ENCODE data around the gene IGF2R. TPM values are rescaled to one million over a fixed set of nuclear protein-coding genes. Genes with fewer than 3 reads are reported as not detected.
"Not testable (repeated sequence)": the region's sequence is repeated elsewhere in the genome, so short reads cannot be mapped to it uniquely, and the experiment has no call there.

The IGF2R gene
- total RNA-seq, 1 experiment from 2014 or later: 31.5 TPM

GRCh38 chr6:160122744-160123143 lies 153.9 kb downstream of the IGF2R start:
- CTCF ChIA-PET: no interaction called here
- no peak for ATAC-seq

DNA sequence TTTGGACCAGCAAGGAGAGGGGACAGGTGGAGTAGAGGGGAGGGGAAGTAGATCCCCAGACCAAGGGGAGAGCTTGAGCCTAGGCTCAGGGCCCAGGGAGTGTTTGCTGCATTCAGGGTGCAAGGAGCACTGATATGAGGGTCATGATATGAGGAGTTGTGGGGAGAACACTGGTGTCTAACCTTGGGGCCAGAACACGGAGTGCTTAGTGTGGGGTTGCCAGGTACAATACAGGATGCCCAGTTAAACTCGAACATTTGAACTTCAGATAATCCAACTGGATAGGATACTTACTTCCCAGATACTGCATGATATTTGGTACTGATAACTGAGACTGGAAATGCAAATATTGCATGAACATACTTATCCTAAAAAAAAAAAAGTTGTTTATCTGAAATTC lies 155.1 kb downstream of the IGF2R start:
- H2AFZ ChIP-seq (ENCODE audit: low read length): no peak overlapping the region
- no peaks in the 10 kb centered on the region for H3K4me1 ChIP-seq (ENCODE audit: insufficient read depth, low read length)
- H3F3A ChIP-seq (ENCODE audit: low read length, unreplicated experiment): no peaks in the 10 kb centered on the region
- H3K27ac ChIP-seq (ENCODE audit: low read length): no peak overlapping the region
- H3K9ac ChIP-seq (ENCODE audit: low read length): no peak overlapping the region
- no peaks in the 10 kb centered on the region for H3K27me3 ChIP-seq (ENCODE audit: low read length)
- no peaks in the 10 kb centered on the region for H3K79me2 ChIP-seq (ENCODE audit: low read length)
- no peak overlapping the region for H3K4me2 ChIP-seq (ENCODE audit: low read length)
- TF ChIP-seq EZH2phosphoT487 (IDR thresholded peaks at IDR 0.05; ENCODE audit: borderline replicate concordance, low read length) (no peak), EZH2 (IDR thresholded peaks at IDR 0.05; ENCODE audit: low read length, unreplicated experiment) (no peak)
- TF ChIP-seq, protein P1, sequence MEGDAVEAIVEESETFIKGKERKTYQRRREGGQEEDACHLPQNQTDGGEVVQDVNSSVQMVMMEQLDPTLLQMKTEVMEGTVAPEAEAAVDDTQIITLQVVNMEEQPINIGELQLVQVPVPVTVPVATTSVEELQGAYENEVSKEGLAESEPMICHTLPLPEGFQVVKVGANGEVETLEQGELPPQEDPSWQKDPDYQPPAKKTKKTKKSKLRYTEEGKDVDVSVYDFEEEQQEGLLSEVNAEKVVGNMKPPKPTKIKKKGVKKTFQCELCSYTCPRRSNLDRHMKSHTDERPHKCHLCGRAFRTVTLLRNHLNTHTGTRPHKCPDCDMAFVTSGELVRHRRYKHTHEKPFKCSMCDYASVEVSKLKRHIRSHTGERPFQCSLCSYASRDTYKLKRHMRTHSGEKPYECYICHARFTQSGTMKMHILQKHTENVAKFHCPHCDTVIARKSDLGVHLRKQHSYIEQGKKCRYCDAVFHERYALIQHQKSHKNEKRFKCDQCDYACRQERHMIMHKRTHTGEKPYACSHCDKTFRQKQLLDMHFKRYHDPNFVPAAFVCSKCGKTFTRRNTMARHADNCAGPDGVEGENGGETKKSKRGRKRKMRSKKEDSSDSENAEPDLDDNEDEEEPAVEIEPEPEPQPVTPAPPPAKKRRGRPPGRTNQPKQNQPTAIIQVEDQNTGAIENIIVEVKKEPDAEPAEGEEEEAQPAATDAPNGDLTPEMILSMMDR (conservative IDR thresholded peaks at IDR 0.05; ENCODE audit: low read depth, low read length): no peak
- no peaks in the 10 kb centered on the region for H3K9me3 ChIP-seq (ENCODE audit: low read length)
- H4K20me1 ChIP-seq (ENCODE audit: low read length): no peaks in the 10 kb centered on the region
- H3K36me3 ChIP-seq (ENCODE audit: low read depth, low read length): no peaks in the 10 kb centered on the region
- H3K9me2 ChIP-seq (replicated peaks; ENCODE audit: low read length): no peaks in the 10 kb centered on the region
- no peak overlapping the region for H3K4me3 ChIP-seq (ENCODE audit: low read length)
- POLR2A ChIA-PET (ENCODE audit: unreplicated experiment): no interaction called here
- no peak for ATAC-seq
- DNase-seq: no peak
- CTCF ChIA-PET: no interaction called here
- no TSS peak for BruUV-seq (replicated peaks)
- intact Hi-C loops (cut with micrococcal nuclease): no loop called here

More at GRCh38 chr6:160122744-160123143, 153.9 kb downstream of the IGF2R start:
- no peak for TF ChIP-seq EZH2phosphoT487 (IDR thresholded peaks at IDR 0.05; ENCODE audit: borderline replicate concordance, low read length)
- TF ChIP-seq EZH2 (IDR thresholded peaks at IDR 0.05; ENCODE audit: low read length, unreplicated experiment): no peak
- TF ChIP-seq, protein P1 (conservative IDR thresholded peaks at IDR 0.05; ENCODE audit: low read depth, low read length): no peak
- intact Hi-C loops (cut with micrococcal nuclease): no loop called here
- Histone ChIP-seq H3K4me3 (ENCODE audit: low read length) (no peak overlapping the region), H3F3A (ENCODE audit: low read length, unreplicated experiment) (no peaks in the 10 kb centered on the region), H3K27ac (ENCODE audit: low read length) (no peak overlapping the region), H3K4me1 (ENCODE audit: insufficient read depth, low read length) (no peaks in the 10 kb centered on the region), H3K9ac (ENCODE audit: low read length) (no peak overlapping the region), H3K9me3 (ENCODE audit: low read length) (no peaks in the 10 kb centered on the region), H2AFZ (ENCODE audit: low read length) (no peak overlapping the region), H3K36me3 (ENCODE audit: low read depth, low read length) (no peaks in the 10 kb centered on the region), H3K9me2 (replicated peaks; ENCODE audit: low read length) (no peaks in the 10 kb centered on the region), H3K79me2 (ENCODE audit: low read length) (no peaks in the 10 kb centered on the region), H3K4me2 (ENCODE audit: low read length) (no peak overlapping the region), H3K27me3 (ENCODE audit: low read length) (no peaks in the 10 kb centered on the region), H4K20me1 (ENCODE audit: low read length) (no peaks in the 10 kb centered on the region)
- POLR2A ChIA-PET (ENCODE audit: unreplicated experiment): no interaction called here
- no peak for DNase-seq
- no TSS peak for BruUV-seq (replicated peaks)

DNA sequence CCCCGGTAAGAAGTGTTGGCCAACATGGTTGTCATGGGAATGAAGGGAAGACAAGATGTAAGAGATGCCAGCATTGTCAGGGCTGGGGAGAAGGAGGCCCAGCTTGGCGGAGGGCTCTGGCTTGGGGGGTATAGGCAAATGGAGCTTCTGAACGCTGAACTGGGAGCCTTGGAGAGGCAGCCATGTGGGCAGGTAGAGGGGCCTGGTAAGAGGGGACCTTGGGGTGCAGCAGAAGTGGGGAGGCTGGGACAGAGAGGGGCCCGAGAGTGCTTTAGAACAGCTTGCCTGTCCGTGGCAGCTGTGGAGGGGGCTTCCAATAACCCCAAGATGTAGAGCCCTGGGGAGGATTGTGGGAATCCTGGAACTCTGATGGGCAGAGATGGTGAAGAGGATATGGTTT lies 155.7 kb downstream of the IGF2R start:
- Histone ChIP-seq H3K9ac (ENCODE audit: low read length) (no peak overlapping the region), H3K4me1 (ENCODE audit: insufficient read depth, low read length) (no peaks in the 10 kb centered on the region; the same call in 1 of the 2 replicates), H3K27me3 (ENCODE audit: low read length) (no peaks in the 10 kb centered on the region), H3K79me2 (ENCODE audit: low read length) (no peaks in the 10 kb centered on the region), H3F3A (ENCODE audit: low read length, unreplicated experiment) (no peaks in the 10 kb centered on the region), H2AFZ (ENCODE audit: low read length) (no peak overlapping the region), H3K4me3 (ENCODE audit: low read length) (no peak overlapping the region), H3K4me2 (ENCODE audit: low read length) (no peak overlapping the region), H3K27ac (ENCODE audit: low read length) (no peak overlapping the region), H3K9me3 (ENCODE audit: low read length) (no peaks in the 10 kb centered on the region), H4K20me1 (ENCODE audit: low read length) (no peaks in the 10 kb centered on the region), H3K36me3 (ENCODE audit: low read depth, low read length) (no peaks in the 10 kb centered on the region), H3K9me2 (replicated peaks; ENCODE audit: low read length) (no peaks in the 10 kb centered on the region)
- CTCF ChIA-PET: no interaction called here
- ATAC-seq: no peak
- POLR2A ChIA-PET (ENCODE audit: unreplicated experiment): no interaction called here
- no TSS peak for BruUV-seq (replicated peaks)
- TF ChIP-seq EZH2phosphoT487 (IDR thresholded peaks at IDR 0.05; ENCODE audit: borderline replicate concordance, low read length) (no peak), EZH2 (IDR thresholded peaks at IDR 0.05; ENCODE audit: low read length, unreplicated experiment) (no peak)
- TF ChIP-seq, protein P1 (conservative IDR thresholded peaks at IDR 0.05; ENCODE audit: low read depth, low read length): no peak
- intact Hi-C loops (cut with micrococcal nuclease): no loop called here
- DNase-seq: no peak

GRCh38 chr6:160125105-160125504 lies 156.2 kb downstream of the IGF2R start:
- CTCF ChIA-PET; intact Hi-C loops (cut with micrococcal nuclease); H3K9ac ChIP-seq (ENCODE audit: low read length); H3K79me2 ChIP-seq (ENCODE audit: low read length); H3K4me1 ChIP-seq (ENCODE audit: insufficient read depth, low read length); H3K27me3 ChIP-seq (ENCODE audit: low read length); H3K4me2 ChIP-seq (ENCODE audit: low read length); ATAC-seq; H2AFZ ChIP-seq (ENCODE audit: low read length); H3F3A ChIP-seq (ENCODE audit: low read length, unreplicated experiment); DNase-seq; H4K20me1 ChIP-seq (ENCODE audit: low read length); BruUV-seq (replicated peaks); H3K27ac ChIP-seq (ENCODE audit: low read length); H3K9me3 ChIP-seq (ENCODE audit: low read length); H3K4me3 ChIP-seq (ENCODE audit: low read length); H3K36me3 ChIP-seq (ENCODE audit: low read depth, low read length); H3K9me2 ChIP-seq (replicated peaks; ENCODE audit: low read length); POLR2A ChIA-PET (ENCODE audit: unreplicated experiment): not testable (repeated sequence)
